Measurements from ENCODE around the gene LIMS2.

DNA sequence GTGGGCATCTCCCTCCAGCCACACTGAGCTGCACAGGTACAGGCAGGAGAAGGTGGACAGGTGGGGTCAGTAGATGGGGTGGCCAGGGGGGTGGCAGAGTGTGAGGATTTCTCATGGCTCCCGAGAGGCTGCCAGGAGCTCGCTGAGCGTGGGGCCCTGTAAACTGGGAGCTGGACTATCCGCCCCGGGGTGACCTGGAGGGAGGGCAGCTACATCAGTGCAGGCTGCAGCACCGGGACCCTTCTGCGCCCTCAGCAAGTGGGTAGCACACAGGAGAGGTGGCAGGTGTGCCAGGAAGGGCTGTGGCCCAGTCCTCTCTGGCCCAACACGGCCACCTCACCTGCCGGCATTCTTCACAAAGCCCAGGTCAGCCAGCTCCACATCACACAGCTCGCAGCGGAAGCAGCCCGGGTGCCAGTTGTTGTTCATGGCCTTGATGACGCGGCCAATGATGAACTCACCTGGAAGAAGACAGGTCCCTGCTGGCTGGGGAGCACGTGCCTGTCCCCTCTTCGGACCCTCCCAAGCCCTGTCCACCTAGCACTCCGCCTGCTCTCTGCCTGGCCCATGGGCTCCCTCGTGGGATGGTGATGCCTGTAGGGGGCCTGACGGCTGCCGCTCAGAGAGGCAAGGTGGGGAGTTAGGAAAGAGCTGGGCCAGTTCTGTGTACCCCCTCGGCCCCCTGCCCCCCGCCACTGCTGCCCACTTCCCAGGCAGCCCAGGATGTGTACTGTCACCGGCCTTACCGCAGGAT lies 21.1 kb downstream of the LIMS2 start:
- TF ChIP-seq GATA3 (IDR thresholded peaks at IDR 0.05; ENCODE audit: low read depth, low read length) (no peak), GATA2 (IDR thresholded peaks at IDR 0.05; ENCODE audit: low read depth, low read length) (no peak)

Data from SH-SY5Y (cell line).